Heart left ventricle (tissue), 16 donors: ENCODE measurements around the gene TBC1D19. TPM values are rescaled to one million over a fixed set of nuclear protein-coding genes. Genes with fewer than 3 reads are reported as not detected.

Source experiments
- ATAC-seq, 4 donors: fragments of 200-7000 bp; cut with Tn5 transposase; one replicate each; pipeline ENCODE4 v1.9.1; 2020 to 2022; ENCODE audit warnings: moderate library complexity in 4 of 4, mild to moderate bottlenecking in 3 of 4, moderate number of reproducible peaks in 1 of 4
- DNase-seq, 5 donors: peaks; one replicate each; pipeline ENCODE4 v3.0.0-alpha.2; 2020
- H3K27ac ChIP-seq, 12 donors: fragments of 200-600 bp; sonication (generic) in 4 of 12; one replicate each; pipeline versions ENCODE4 v1.5.0 to v1.8.0; 2016 to 2022; ENCODE audit warnings: mild to moderate bottlenecking in 2 of 12
- H3K27me3 ChIP-seq, 9 donors: fragments of 200-600 bp; sonication (generic) in 2 of 9; one replicate each; pipeline versions ENCODE4 v1.5.1 to v1.8.0; 2016 to 2022; ENCODE audit warnings: mild to moderate bottlenecking in 3 of 9
- H3K36me3 ChIP-seq, 9 donors: fragments of 200-600 bp; sonication (generic) in 2 of 9; one replicate each; pipeline versions ENCODE4 v1.5.0 to v1.8.0; 2018 to 2022; ENCODE audit warnings: mild to moderate bottlenecking in 2 of 9
- H3K4me1 ChIP-seq, 12 donors: fragments of 200-600 bp; sonication (generic) in 4 of 12; one replicate each; pipeline versions ENCODE4 v1.5.0 to v1.8.0; 2016 to 2022; ENCODE audit warnings: mild to moderate bottlenecking in 3 of 12
- H3K4me3 ChIP-seq, 12 donors: fragments of 200-600 bp; sonication (generic) in 4 of 12; one replicate each; pipeline versions ENCODE4 v1.5.0 to v1.8.0; 2017 to 2022; ENCODE audit warnings: mild to moderate bottlenecking in 9 of 12, moderate library complexity in 4 of 12
- H3K9me3 ChIP-seq, 12 donors: fragments of 200-600 bp; sonication (generic) in 4 of 12; one replicate each; pipeline versions ENCODE4 v1.5.0 to v1.8.0; 2016 to 2022; ENCODE audit warnings: mild to moderate bottlenecking in 1 of 12
- POLR2A ChIP-seq, 2 donors: fragments of 450-650 bp; IDR thresholded peaks; one replicate each; pipeline ENCODE4 v1.6.1; 2017; ENCODE audit warnings: antibody characterized with exemption in 2 of 2, mild to moderate bottlenecking in 2 of 2, moderate library complexity in 2 of 2
- WGBS, 4 donors: extraction: QIAGEN DNeasy Blood & Tissue Kit in 2 of 4; methylation state at CpG; one replicate each; pipeline versions ENCODE4 v1.1.5 to v1.1.7; 2013 to 2018; 5-methylcytosine and 5-hydroxymethylcytosine counted together
- intact Hi-C, 10 donors: fragments of 100-400 bp; cut with DNase I; formaldehyde crosslinking; loops; one replicate each; pipeline versions ENCODE4 v1.11.1 to v1.14.2; 2022
- polyA plus RNA-seq, 2 donors: library from polyadenylated mRNA; stranded (reverse); fragments of 200-250 nt; gene quantifications; one replicate each; pipeline ENCODE4 v1.2.3, GENCODE V29; 2013
- total RNA-seq, 9 donors: library from RNA; depleted of rRNA in 2 of 9; stranded (reverse); fragments of >200 nt in 2 of 9; fragmentation: NEBNext Ultra II Directional in 3 of 9; extraction: Animal tissue kit (Norgen Biotek cat#: 25700) in 3 of 9; gene quantifications; one replicate each; pipeline versions ENCODE4 v1.1.0 to v1.2.4, GENCODE V29; 2016 to 2023
- TF ChIP-seq, protein P1 (sequence below), 12 donors: fragments of 200-600 bp; sonication (generic) in 4 of 12; IDR thresholded peaks; one replicate each; pipeline versions ENCODE4 v1.5.0 to v1.8.0; 2018 to 2022; ENCODE audit warnings: antibody characterized with exemption in 12 of 12, mild to moderate bottlenecking in 5 of 12
- donor health status: ischemic (EF 13 %, LVEDD 7.1; RV severe dilation, severe dysfunction).
- donor health status: healthy with polysubstance abuse.
- donor health status: DM: no; HTN: yes; CAD: no.
- donor health status: DM: no; HTN: no; CAD: no.
- donor health status: ischemic (EF 25% LVEDD 6.9; RV normal size, moderate dysfunction).
- donor health status: ischemic (EF 25% LVEDD 5.7; RV mildly dilated, moderate dysfunction).
- donor health status: healthy.
- donor health status: DM: yes; HTN: yes; CAD: no.
- donor health status: ischemic (EF 35%, LVEDD 5.7; RV mildly dilated, moderate dysfunction).
- donor health status: nonischemic (EF 11% LVEDD 7.7; RV severe dilation, severe dysfunction).
- donor health status: DM: yes; HTN: yes; CAD: no.
- donor health status: PGD.
- donor health status: ischemic (EF 29% LVEDD 5.4; RV normal size, mild dysfunction).
- donor health status: nonischemic (EF 23%, LVEDD 6.1; RV moderate dilation, normal function).

TBC1D19 gene
- total and polyA plus RNA-seq, 11 donors, result 1.7 to 10.9 (median 9.2) TPM

DNA sequence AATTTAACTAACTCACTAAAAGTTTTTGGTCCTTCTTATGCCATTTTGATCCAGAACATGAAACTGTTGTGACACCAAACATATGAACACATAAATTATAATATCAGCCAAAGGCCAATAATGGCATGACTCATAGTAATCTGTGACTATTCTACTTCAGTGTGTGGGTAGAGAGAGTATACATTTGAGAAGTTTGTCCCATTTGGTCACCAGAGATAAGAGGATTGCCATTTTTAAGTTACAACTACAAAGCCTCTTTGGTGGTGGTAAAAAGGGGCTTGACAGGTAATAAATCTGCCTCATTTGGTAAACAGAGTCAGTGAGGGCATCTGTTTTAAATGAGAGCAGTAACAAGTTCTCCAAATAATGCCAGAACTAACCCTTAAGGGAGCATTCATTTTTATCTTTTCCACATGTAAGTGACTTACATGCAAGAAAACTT, 117.9 kb downstream of the TBC1D19 start:
- TF ChIP-seq POLR2A (IDR thresholded peaks at IDR 0.05), result no peak
- TF ChIP-seq, protein P1, sequence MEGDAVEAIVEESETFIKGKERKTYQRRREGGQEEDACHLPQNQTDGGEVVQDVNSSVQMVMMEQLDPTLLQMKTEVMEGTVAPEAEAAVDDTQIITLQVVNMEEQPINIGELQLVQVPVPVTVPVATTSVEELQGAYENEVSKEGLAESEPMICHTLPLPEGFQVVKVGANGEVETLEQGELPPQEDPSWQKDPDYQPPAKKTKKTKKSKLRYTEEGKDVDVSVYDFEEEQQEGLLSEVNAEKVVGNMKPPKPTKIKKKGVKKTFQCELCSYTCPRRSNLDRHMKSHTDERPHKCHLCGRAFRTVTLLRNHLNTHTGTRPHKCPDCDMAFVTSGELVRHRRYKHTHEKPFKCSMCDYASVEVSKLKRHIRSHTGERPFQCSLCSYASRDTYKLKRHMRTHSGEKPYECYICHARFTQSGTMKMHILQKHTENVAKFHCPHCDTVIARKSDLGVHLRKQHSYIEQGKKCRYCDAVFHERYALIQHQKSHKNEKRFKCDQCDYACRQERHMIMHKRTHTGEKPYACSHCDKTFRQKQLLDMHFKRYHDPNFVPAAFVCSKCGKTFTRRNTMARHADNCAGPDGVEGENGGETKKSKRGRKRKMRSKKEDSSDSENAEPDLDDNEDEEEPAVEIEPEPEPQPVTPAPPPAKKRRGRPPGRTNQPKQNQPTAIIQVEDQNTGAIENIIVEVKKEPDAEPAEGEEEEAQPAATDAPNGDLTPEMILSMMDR (IDR thresholded peaks at IDR 0.05), result no peak
- peaks cover 0 to 7% (median 0%) of the 10 kb centered on the region in 12 donors for H3K9me3 ChIP-seq
- H3K27me3 ChIP-seq, result no peaks in the 10 kb centered on the region
- no peaks in the 10 kb centered on the region for H3K36me3 ChIP-seq
- no peak overlapping the region for H3K4me3 ChIP-seq
- no peak for DNase-seq
- intact Hi-C loops, result no loop called here
- no peak for ATAC-seq
- H3K27ac ChIP-seq, result no peak overlapping the region
- H3K4me1 ChIP-seq, result no peaks in the 10 kb centered on the region

DNA sequence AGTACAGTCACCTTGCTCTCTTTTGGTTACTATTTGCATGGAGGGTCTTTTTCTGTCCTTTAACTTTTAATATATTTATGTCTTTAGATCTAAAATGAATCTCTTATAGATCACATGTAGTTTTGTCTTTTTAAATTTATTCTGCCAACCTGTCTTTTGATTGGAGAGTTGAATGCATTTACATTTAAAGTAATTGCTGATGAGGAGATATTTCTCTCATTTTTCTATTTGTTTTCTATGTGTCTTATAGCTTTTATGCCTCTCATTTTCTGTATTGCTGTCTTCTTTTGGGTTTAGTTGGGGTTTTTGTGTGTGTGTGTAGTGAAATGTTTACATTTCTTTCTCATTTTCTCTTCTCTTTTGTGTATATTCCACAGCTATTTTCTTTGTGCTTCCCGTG, 123.5 kb downstream of the TBC1D19 start:
- ATAC-seq, result no peak
- no peak for TF ChIP-seq POLR2A (IDR thresholded peaks at IDR 0.05)
- TF ChIP-seq, protein P1 (IDR thresholded peaks at IDR 0.05), result no peak
- WGBS, 4 donors, result 94 to 100% (median 98%) methylated on average over 1 of the region's 1 CpG
- DNase-seq, result no peak
- Histone ChIP-seq H3K9me3 (peaks cover 0 to 14% (median 0%) of the 10 kb centered on the region in 12 donors), H3K27me3 (no peaks in the 10 kb centered on the region), H3K27ac (no peak overlapping the region), H3K4me3 (no peak overlapping the region), H3K4me1 (no peaks in the 10 kb centered on the region), H3K36me3 (no peaks in the 10 kb centered on the region)
- intact Hi-C loops, result no loop called here

DNA sequence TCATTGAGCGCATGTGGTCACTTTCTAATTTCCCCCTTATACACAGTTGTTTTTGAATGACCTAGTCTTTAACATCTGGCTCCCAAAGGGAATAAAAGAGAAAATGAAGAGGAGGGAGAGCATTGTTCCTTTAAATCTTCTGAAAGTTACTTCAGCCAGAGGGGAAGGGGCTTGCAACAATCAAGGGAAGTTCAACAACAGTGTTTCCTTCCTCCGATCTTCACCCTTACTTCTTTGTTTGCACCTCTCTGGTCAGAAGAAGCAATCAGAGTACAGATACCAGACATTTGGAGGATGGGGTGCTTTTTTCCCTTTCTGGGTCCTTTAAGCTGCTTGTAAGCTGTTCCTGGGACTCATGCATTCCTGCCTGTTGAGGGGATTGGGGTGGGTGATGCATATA, 125.4 kb downstream of the TBC1D19 start:
- no peak for TF ChIP-seq POLR2A (IDR thresholded peaks at IDR 0.05)
- TF ChIP-seq, protein P1 (IDR thresholded peaks at IDR 0.05), result no peak
- no peaks in the 10 kb centered on the region for H3K36me3 ChIP-seq
- no peaks in the 10 kb centered on the region for H3K4me1 ChIP-seq
- no peaks in the 10 kb centered on the region for H3K27me3 ChIP-seq
- DNase-seq (no peak), ATAC-seq (no peak)
- intact Hi-C loops, result no loop called here
- no peak overlapping the region for H3K27ac ChIP-seq
- peaks cover 0 to 14% (median 0%) of the 10 kb centered on the region in 12 donors for H3K9me3 ChIP-seq
- WGBS, 4 donors, result 60 to 74% (median 69%) methylated on average over 2 of the region's 2 CpGs
- no peak overlapping the region for H3K4me3 ChIP-seq

DNA sequence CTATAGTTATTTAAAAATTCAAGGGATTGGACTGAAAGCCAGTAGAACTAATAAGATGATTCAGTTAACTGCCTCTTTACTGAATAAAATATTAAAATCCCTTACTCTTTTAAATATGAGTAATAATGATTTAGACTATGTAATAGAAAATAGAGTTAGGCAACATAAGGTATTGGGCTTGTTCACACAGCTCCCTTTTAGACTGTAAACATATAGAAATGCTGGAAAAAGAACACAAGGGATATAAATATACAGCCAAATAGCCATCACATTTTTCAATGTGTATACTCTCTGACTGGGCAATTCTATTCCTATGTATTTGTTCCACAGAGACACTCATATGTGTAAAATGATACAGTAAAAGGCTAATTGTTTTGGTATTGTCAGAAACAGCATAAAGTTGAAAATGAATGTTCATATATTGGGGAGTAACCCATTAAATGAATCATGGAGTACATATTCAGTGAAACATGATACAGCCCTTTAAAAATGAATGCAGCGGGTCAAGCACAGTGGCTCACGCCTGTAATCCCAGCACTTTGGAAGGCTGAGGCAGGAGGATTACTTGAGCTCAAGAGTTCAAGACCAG, 129.8 kb downstream of the TBC1D19 start:
- intact Hi-C loops, result loop anchor here in 4 of 10 donors (10.0 kb wide), 4 partner anchors 249 to 389 kb away; partner anchors contain the start of gene RBPJ (in 1 of the 4)
- DNase-seq (no peak), ATAC-seq (no peak)
- Histone ChIP-seq H3K9me3 (peaks cover 0 to 6% (median 0%) of the 10 kb centered on the region in 12 donors), H3K36me3 (peaks cover 0 to 3% (median 0%) of the 10 kb centered on the region in 9 donors), H3K27ac (no peak overlapping the region), H3K4me1 (no peaks in the 10 kb centered on the region), H3K27me3 (no peaks in the 10 kb centered on the region), H3K4me3 (no peak overlapping the region)
- WGBS, 4 donors, result 96 to 100% (median 97%) methylated on average over 2 of the region's 2 CpGs
- TF ChIP-seq, protein P1 (IDR thresholded peaks at IDR 0.05), result no peak
- TF ChIP-seq POLR2A (IDR thresholded peaks at IDR 0.05), result no peak
